Small intestine (tissue), 7 donors: ENCODE measurements around the gene SPARCL1. TPM values are rescaled to one million over a fixed set of nuclear protein-coding genes. Genes with fewer than 3 reads are reported as not detected.
"Not testable (repeated sequence)": the region's sequence is repeated elsewhere in the genome, so short reads cannot be mapped to it uniquely, and the experiment has no call there.

Source experiments
- DNase-seq, 2 donors: peaks; one replicate each; pipeline versions ENCODE4 v3.0.0 to v3.0.0-alpha.2; 2013
- FAIRE-seq: peaks from 2 replicates; lab custom pipeline; 2012; peaks lifted over from hg19 to GRCh38; lab: Jason Lieb, UNC
- H3K27ac ChIP-seq, 3 donors: one replicate each; pipeline ENCODE4 v1.5.1; 2013; ENCODE audit warnings: low read length in 2 of 3, mild to moderate bottlenecking in 2 of 3, control low read depth in 1 of 3, inconsistent platforms in 1 of 3, low read depth in 1 of 3, moderate library complexity in 1 of 3
- H3K27me3 ChIP-seq, 3 donors: one replicate each; pipeline ENCODE4 v1.6.1; 2013; ENCODE audit warnings: low read length in 3 of 3, inconsistent platforms in 1 of 3; ENCODE audit not compliant: control insufficient read depth in 3 of 3, insufficient read depth in 3 of 3
- H3K36me3 ChIP-seq, 3 donors: one replicate each; pipeline ENCODE4 v1.6.1; 2013; ENCODE audit warnings: low read length in 3 of 3, inconsistent platforms in 1 of 3, low read depth in 1 of 3, mild to moderate bottlenecking in 1 of 3, moderate library complexity in 1 of 3; ENCODE audit not compliant: control insufficient read depth in 3 of 3, insufficient read depth in 2 of 3
- H3K4me1 ChIP-seq, 3 donors: one replicate each; pipeline ENCODE4 v1.6.1; 2013; ENCODE audit warnings: low read length in 2 of 3, inconsistent platforms in 1 of 3, low read depth in 1 of 3, mild to moderate bottlenecking in 1 of 3, moderate library complexity in 1 of 3; ENCODE audit not compliant: control insufficient read depth in 3 of 3, insufficient read depth in 2 of 3
- H3K4me3 ChIP-seq, 3 donors: one replicate each; pipeline ENCODE4 v1.5.1; 2013; ENCODE audit warnings: low read length in 3 of 3, control low read depth in 1 of 3, inconsistent platforms in 1 of 3, low read depth in 1 of 3, mild to moderate bottlenecking in 1 of 3, moderate library complexity in 1 of 3
- H3K9me3 ChIP-seq, 2 donors: one replicate each; pipeline ENCODE4 v1.6.1; 2013; ENCODE audit warnings: low read depth in 1 of 2, low read length in 1 of 2; ENCODE audit not compliant: control insufficient read depth in 2 of 2, insufficient read depth in 1 of 2
- WGBS, 3 donors: extraction: QIAGEN DNeasy Blood & Tissue Kit; methylation state at CpG; one replicate each; pipeline ENCODE4 v1.1.7; 2013; 5-methylcytosine and 5-hydroxymethylcytosine counted together
- polyA plus RNA-seq, 4 donors: library from polyadenylated mRNA; stranded (reverse) in 3 of 4; unstranded in 1 of 4; fragments of 200-250 nt in 3 of 4; fragments of 120-200 nt in 1 of 4; gene quantifications; one replicate each; pipeline versions ENCODE4 v1.2.1 to v1.2.3, GENCODE V29; 2013
- donor health status: healthy with polysubstance abuse.
- donor health status: control.
- donor health status: control.
- donor health status: Bipolar disorder and iron deficiency.
- donor health status: healthy.

SPARCL1 gene
- polyA plus RNA-seq, 4 donors, result 5.1 to 354 (median 40.4) TPM

DNA sequence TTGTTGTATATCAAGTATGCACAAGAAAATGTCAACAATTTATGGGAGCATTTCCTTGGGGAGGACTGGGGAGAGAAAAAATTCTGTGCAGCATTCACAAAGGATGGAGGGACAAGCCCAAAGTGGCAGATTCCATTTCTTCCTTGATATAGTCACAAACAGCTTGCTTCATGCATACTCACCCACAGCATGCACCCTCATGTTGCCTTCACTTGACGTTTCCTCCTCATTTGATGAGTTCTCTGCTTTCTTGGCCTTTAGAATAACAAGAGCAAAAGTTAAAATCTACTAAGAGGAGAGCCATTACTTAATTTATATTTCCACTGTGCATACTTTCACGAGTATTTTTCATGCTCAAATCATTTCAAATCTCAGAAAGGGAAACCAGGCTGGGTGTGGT lies 37.7 kb downstream of the SPARCL1 start:
- Histone ChIP-seq H3K27ac (no peak overlapping the region), H3K4me3 (no peak overlapping the region), H3K9me3 (peaks cover 0 to 8% of the 10 kb centered on the region in 2 donors), H3K36me3 (peaks cover 0 to 11% (median 0%) of the 10 kb centered on the region in 3 donors), H3K27me3 (no peaks in the 10 kb centered on the region), H3K4me1 (no peaks in the 10 kb centered on the region)
- no peak for DNase-seq
- WGBS, 3 donors, result 75 to 76% (median 76%) methylated on average over 2 of the region's 2 CpGs
- no peak for FAIRE-seq

DNA sequence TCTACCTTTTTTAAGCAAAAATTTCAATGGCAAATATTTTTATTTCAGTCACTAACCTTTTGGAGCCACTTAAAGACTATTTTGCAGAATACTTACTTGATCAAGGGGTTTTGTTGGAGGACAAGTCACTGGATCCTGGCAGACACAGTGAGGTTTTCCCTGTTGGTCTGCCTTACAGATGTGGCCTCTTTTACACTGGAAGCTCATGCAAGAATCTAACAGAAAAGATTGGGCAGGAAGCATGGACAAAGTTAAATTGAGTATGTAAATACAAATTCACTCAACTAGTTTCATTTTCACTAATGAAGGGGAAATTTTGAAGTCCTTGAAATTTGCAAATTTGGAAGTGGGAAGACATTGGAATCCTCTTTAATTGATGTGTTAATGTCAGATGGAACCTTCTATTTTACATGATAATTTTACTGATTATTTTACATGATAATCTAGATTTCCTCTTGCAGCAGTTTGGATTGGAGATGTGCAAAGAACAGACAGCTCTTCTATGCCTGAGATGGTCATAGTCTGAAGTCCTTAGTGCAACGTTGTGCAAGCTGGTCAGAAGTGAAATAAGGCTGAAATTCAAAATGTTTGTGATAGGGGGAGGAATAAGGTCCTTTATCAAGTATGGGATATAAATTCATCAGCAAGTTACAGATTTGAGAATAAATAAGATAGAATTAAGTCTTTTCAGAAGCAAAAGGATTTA lies 38.4 kb downstream of the SPARCL1 start:
- 11 to 27% (median 19%) methylated on average over 1 of the region's 1 CpG for WGBS, 3 donors
- H3K27ac ChIP-seq, result no peak overlapping the region
- H3K36me3 ChIP-seq, result peaks cover 0 to 11% (median 0%) of the 10 kb centered on the region in 3 donors
- DNase-seq (peak in 1 of 2 donors; percentile 37), FAIRE-seq (no peak)
- no peak overlapping the region for H3K4me3 ChIP-seq
- H3K27me3 ChIP-seq, result no peaks in the 10 kb centered on the region
- H3K4me1 ChIP-seq, result no peaks in the 10 kb centered on the region
- peaks cover 0 to 8% of the 10 kb centered on the region in 2 donors for H3K9me3 ChIP-seq

GRCh38 chr4:87489678-87490077 lies 39.5 kb downstream of the SPARCL1 start:
- H3K27me3 ChIP-seq, result no peaks in the 10 kb centered on the region
- H3K27ac ChIP-seq, result no peak overlapping the region
- WGBS, 3 donors, result 68 to 87% (median 81%) methylated on average over 2 of the region's 2 CpGs
- no peak for DNase-seq
- no peak overlapping the region for H3K4me3 ChIP-seq
- FAIRE-seq, result no peak
- H3K36me3 ChIP-seq, result peaks cover 0 to 11% (median 0%) of the 10 kb centered on the region in 3 donors
- no peaks in the 10 kb centered on the region for H3K4me1 ChIP-seq
- H3K9me3 ChIP-seq, result peaks cover 0 to 8% of the 10 kb centered on the region in 2 donors

DNA sequence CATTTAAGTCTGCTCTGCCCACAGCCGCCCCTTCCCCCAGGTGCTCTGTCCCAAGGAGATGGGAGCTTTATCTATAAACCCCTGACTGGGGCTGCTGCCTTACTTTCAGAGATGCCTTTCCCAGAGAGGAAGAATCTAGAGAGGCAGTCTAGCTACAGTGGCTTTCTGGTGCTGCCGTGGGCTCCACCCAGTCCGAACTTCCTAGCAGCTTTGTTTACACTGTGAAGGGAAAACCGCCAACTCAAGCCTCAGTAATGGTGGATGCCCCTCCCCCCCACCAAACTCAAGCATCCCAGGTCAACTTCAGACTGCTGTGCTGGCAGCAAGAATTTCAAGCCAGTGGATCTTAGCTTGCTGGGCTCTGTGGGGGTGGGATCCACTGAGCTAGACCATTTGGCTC lies 40.5 kb downstream of the SPARCL1 start:
- 49 to 95% (median 71%) methylated on average over 4 of the region's 4 CpGs for WGBS, 3 donors
- H3K27ac ChIP-seq, FAIRE-seq, H3K4me3 ChIP-seq, DNase-seq, H3K27me3 ChIP-seq, H3K9me3 ChIP-seq, H3K4me1 ChIP-seq: not testable (repeated sequence)
- peaks cover 0 to 11% (median 0%) of the 10 kb centered on the region in 3 donors for H3K36me3 ChIP-seq

- not testable (repeated sequence) for H3K27ac ChIP-seq, H3K36me3 ChIP-seq, H3K9me3 ChIP-seq, FAIRE-seq, H3K4me1 ChIP-seq, H3K4me3 ChIP-seq, H3K27me3 ChIP-seq, DNase-seq
These were observed 45.9 kb downstream of the SPARCL1 start for GRCh38 chr4:87483247-87483646.

- H3K4me1 ChIP-seq, result no peaks in the 10 kb centered on the region
- no peak overlapping the region for H3K4me3 ChIP-seq
- no peaks in the 10 kb centered on the region for H3K27me3 ChIP-seq
- H3K27ac ChIP-seq, result no peak overlapping the region
- H3K36me3 ChIP-seq, result peaks cover 0 to 3% (median 2%) of the 10 kb centered on the region in 3 donors
- H3K9me3 ChIP-seq, result no peaks in the 10 kb centered on the region
- DNase-seq (no peak), FAIRE-seq (no peak)
These were observed 47.8 kb downstream of the SPARCL1 start for GRCh38 chr4:87481377-87481776.

- peaks cover 0 to 3% (median 2%) of the 10 kb centered on the region in 3 donors for H3K36me3 ChIP-seq
These were observed 50.4 kb downstream of the SPARCL1 start for GRCh38 chr4:87478732-87479250.

GRCh38 chr4:87476934-87477333 lies 52.2 kb downstream of the SPARCL1 start:
- no peaks in the 10 kb centered on the region for H3K9me3 ChIP-seq
- no peaks in the 10 kb centered on the region for H3K27me3 ChIP-seq
- no peak overlapping the region for H3K4me3 ChIP-seq
- H3K4me1 ChIP-seq, result no peaks in the 10 kb centered on the region
- H3K27ac ChIP-seq, result no peak overlapping the region
- DNase-seq, result no peak
- WGBS, 3 donors, result 65 to 94% (median 91%) methylated on average over 3 of the region's 3 CpGs
- FAIRE-seq, result no peak
- H3K36me3 ChIP-seq, result peaks cover 0 to 3% (median 0%) of the 10 kb centered on the region in 3 donors

More at GRCh38 chr4:87478732-87479250, 50.4 kb downstream of the SPARCL1 start:
- no peaks in the 10 kb centered on the region for H3K9me3 ChIP-seq
- no peak overlapping the region for H3K27ac ChIP-seq
- H3K4me3 ChIP-seq, result no peak overlapping the region
- 85 to 91% (median 90%) methylated on average over 1 of the region's 1 CpG for WGBS, 3 donors
- H3K4me1 ChIP-seq, result no peaks in the 10 kb centered on the region
- no peak for FAIRE-seq
- H3K27me3 ChIP-seq, result no peaks in the 10 kb centered on the region
- no peak for DNase-seq
